ENCODE results near the gene APOBEC3H. TPM values are rescaled to one million over a fixed set of nuclear protein-coding genes. Genes with fewer than 3 reads are reported as not detected.
A peak's percentile ranks its signal among the peaks of the same experiment; 100 is the strongest.

The APOBEC3H gene
- total RNA-seq, 1 experiment from 2014 or later = 0.24 TPM

DNA sequence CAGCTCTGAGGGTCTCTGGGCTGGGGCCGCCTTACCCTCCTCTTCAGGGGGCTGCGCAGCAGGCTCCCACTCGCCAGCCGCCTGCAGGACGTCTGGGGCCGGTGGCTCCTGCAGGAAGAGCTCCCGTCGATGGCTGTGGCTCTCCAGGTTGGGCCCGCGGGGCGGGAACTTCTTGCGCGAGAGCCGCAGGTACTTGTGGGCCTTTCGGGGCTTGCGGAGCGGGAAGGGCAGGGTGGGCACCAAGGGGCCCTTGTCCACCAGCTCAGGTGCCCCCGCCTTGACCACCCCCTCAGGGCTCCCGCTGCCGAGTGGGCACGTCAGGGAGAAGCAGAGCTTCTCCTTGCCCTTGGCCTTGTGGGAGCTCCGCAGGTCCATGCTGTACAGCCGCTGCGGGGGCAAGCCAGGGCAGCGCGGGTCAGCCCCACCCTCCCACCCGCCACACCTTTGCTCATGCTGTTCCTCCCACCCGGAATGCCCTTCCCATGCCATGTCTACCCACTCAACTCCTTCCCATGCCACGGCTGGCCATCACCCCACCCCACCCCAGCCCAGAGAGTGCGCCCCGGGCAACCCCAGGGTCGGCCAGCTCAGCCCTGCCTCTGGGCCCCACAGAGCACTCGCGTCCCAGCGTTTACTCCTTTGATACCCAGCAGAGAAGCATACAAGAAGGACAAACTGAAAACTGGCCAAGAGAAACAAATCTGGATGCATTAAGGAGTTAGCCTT is 37.5 kb downstream of the APOBEC3H start:
- no peak for DNase-seq (ENCODE audit: low read depth)

- DNase-seq (ENCODE audit: low read depth) = peak; percentile 54
Measured at GRCh38 chr22:39135092-39135896, 38.2 kb downstream of the APOBEC3H start.

DNA sequence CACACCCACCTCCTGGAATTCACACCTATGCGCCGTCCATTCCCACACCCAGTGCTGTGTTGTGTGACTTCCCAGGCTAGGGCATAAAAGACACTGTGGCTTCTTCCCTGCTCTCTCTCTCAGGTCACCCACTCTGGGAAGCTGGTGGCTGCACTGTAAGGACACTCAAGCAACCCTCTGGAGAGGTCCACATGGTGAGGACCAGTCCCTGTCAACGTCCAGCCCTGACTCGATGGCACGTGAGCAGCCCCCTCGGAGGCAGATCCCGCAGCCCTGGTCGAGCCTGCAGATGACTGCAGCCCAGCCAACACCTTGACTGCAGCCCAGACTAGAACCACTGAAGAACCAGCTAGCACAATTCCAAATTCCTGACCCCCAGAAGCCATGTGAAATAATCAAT is 39.3 kb downstream of the APOBEC3H start:
- DNase-seq (ENCODE audit: low read depth) = no peak

GRCh38 chr22:39138357-39138997 is 41.4 kb downstream of the APOBEC3H start:
- no peak for DNase-seq (ENCODE audit: low read depth)

GRCh38 chr22:39139933-39140332 is 42.9 kb downstream of the APOBEC3H start:
- DNase-seq (ENCODE audit: low read depth) = no peak

DNA sequence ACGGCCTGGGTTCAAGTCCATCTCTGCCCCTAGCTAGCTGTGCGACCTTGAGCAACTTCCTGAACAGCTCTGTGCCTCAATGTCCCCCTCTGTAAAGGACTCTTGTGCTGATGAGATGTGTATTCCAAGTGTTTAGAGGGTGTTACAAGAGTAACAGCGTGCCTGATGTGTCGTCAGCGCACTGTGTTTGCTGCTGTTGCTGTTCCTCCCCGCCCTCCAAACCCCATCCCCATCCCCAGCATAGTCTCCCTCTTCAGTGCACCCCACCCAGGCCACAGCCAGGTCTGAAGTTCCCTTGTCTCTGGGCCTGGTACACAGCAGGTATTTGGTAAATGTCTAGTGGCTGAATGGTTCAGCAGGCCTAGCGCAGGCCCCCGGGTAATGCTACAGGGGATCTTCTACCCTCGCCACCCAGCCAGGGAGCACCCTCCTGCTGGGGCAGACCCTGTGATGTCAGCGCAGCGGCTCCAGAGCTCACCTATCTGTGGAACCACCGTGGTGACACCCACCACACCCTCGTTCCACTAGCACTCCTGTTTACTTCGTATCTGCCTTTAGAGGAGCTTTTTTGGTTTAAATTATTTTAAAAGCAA is 45.1 kb downstream of the APOBEC3H start:
- no peak for DNase-seq (ENCODE audit: low read depth)

GRCh38 chr22:39144101-39144767 is 47.2 kb downstream of the APOBEC3H start:
- DNase-seq (ENCODE audit: low read depth) = peak; percentile 44

DNA sequence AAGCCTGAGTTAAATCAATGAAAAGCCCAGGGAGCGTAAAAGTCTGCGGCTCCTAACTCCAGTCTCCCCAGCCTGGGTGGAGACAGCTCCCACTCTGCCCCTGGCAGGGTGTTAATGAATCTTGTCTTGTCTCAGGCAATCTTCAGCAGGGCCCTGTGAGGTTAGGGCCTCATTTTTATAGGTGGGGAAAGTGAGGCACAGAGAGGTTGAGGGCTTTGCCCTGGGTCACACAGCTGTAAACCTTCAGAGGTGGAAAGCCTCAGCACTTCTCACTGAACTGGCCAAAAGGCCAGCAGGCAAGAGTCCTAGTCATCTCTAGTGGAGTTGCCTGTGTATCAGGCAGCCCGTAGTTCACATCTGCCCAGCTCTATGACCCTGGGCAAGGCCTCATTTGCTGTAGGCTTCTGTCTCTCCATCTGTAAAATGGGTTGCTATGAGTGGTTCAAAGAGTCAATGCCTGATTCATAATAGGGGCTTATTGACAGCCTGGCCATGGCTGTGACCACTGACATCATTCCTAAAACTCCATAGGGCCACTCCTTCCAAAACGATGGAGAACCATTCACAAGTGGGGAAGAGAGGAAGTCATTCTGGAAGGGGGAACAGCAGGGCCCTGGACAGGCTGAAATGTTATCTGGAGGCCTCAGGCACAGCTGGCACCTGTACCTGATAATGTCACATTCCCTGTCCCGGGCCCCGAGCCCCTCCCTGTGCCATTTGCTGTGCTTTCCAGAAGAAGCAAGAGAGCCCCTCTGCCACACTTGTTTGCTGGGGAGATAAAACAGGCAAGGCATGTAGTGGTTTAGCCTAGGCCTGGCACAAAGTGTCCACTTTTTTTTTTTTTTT is 49.4 kb downstream of the APOBEC3H start:
- DNase-seq (ENCODE audit: low read depth) = no peak

- DNase-seq (ENCODE audit: low read depth) = no peak
Measured at GRCh38 chr22:39147335-39148025, 50.4 kb downstream of the APOBEC3H start.

DNA sequence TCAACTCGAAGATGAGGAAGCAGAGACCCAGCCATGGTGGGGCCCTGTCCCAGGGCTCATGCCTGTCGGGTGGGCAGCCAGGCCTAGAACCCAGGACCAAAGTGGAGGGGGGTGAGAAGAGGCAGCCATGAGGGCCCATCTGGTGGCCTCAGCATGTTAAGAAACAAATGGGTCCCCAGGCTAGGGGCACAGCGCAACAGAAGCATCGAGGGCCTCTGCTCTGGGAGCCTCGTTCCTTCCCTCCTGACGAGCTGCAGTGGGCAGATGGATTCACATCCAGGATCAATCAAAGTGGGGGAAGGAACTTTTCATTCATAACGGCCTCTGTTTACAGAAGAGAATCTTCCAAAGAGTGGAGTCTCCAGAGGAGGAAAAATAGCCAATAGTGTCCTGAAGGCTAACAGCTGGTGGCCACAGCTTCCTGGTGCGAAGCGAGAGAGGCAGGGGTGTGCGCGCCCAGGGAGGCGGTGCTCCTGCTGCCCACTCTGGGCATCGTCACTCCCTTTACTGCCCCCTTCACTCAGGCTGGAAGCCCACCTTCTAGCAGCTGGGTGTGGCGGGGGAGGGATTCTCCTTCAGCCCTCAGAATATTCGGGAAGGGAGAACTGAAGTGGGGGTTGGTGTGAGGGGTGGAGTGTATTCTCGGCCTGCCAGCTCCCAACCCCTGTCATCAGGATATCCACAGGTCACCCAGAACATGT is 51.1 kb downstream of the APOBEC3H start:
- DNase-seq (ENCODE audit: low read depth) = no peak

- DNase-seq (ENCODE audit: low read depth) = no peak
Measured at GRCh38 chr22:39148727-39149535, 51.9 kb downstream of the APOBEC3H start.

GRCh38 chr22:39149915-39150847 is 53.1 kb downstream of the APOBEC3H start:
- DNase-seq (ENCODE audit: low read depth) = no peak

- no peak for DNase-seq (ENCODE audit: low read depth)
Measured at GRCh38 chr22:39150848-39151215, 53.8 kb downstream of the APOBEC3H start.

GRCh38 chr22:39151329-39151975 is 54.4 kb downstream of the APOBEC3H start:
- no peak for DNase-seq (ENCODE audit: low read depth)

- DNase-seq (ENCODE audit: low read depth) = no peak
Measured at GRCh38 chr22:39152024-39152510, 55.0 kb downstream of the APOBEC3H start.

DNA sequence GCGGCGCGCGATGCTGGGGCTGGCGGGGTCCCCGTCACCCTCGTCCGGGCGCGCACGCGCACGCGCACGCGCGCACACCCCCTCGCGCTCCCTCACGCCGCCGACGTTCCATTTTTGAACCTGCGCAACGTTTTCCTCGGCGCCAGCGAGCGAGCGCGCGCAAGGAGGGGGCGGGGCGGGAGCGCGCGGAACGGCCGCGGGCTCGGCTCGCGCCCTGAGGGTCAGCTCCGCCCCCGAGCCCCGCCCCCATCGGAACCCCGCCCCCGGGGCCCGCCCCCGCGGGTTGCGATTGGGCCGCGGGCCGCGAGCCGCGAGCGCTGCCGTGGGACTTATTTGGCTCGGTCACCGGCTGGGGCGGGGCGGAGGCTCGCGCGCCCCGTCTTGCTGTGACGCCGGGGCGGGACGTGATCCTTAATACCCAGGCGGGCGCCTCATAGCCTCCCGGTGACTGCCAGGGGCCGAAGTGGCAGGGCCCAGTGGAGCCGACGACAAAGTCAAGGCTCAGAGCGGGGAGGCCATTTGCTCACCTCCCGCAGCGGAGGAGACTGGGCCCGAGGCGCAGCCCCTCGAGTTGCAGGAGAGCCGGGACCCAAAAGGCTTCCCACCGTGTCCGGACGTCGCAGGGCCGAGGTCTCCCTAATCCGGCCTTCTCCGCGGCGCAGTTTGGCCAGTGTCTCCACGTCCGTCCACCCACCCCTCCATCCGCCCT is 55.6 kb downstream of the APOBEC3H start, which contains the start of gene CBX7:
TSS of gene CBX7 (minus strand) at position 170 of the 709 bp plus-strand sequence. CDS start 236 bp downstream, outside the sequence.
- peak; percentile 63 for DNase-seq (ENCODE audit: low read depth)

All from HT1080 (cell line).